Liver (tissue), 9 donors: ENCODE results near the gene CACHD1. TPM values are rescaled to one million over a fixed set of nuclear protein-coding genes. Genes with fewer than 3 reads are reported as not detected.

Experiments
- DNase-seq: peaks from one replicate; pipeline ENCODE4 v3.0.0-alpha.2; 2017; ENCODE audit warnings: low spot score
- H3K27ac ChIP-seq, 2 donors: one replicate each; pipeline ENCODE4 v1.7.0; 2013; ENCODE audit warnings: inconsistent platforms in 2 of 2, low read length in 2 of 2, control low read depth in 1 of 2, low read depth in 1 of 2, mild to moderate bottlenecking in 1 of 2
- H3K27me3 ChIP-seq, 4 donors: one replicate each; pipeline versions ENCODE4 v1.6.1 to v1.7.0; 2013; ENCODE audit warnings: low read length in 3 of 4, inconsistent platforms in 1 of 4, mild to moderate bottlenecking in 1 of 4, moderate library complexity in 1 of 4; ENCODE audit not compliant: control insufficient read depth in 4 of 4, insufficient read depth in 4 of 4
- H3K36me3 ChIP-seq, 4 donors: one replicate each; pipeline versions ENCODE4 v1.6.1 to v1.7.0; 2013; ENCODE audit warnings: low read length in 3 of 4, mild to moderate bottlenecking in 3 of 4, low read depth in 1 of 4, moderate library complexity in 1 of 4; ENCODE audit not compliant: control insufficient read depth in 4 of 4, insufficient read depth in 3 of 4
- H3K4me1 ChIP-seq, 4 donors: one replicate each; pipeline versions ENCODE4 v1.6.1 to v1.7.0; 2013; ENCODE audit warnings: low read length in 3 of 4, mild to moderate bottlenecking in 3 of 4, moderate library complexity in 1 of 4; ENCODE audit not compliant: control insufficient read depth in 4 of 4, insufficient read depth in 4 of 4
- H3K4me3 ChIP-seq, 3 donors: one replicate each; pipeline versions ENCODE4 v1.6.1 to v1.7.0; 2013; ENCODE audit warnings: low read length in 3 of 3, control low read depth in 1 of 3, low read depth in 1 of 3, mild to moderate bottlenecking in 1 of 3
- H3K9ac ChIP-seq, 2 donors: one replicate each; pipeline ENCODE4 v1.7.0; 2013; ENCODE audit warnings: low read length in 2 of 2, mild to moderate bottlenecking in 2 of 2, moderate library complexity in 2 of 2, control low read depth in 1 of 2, low read depth in 1 of 2
- H3K9me3 ChIP-seq, 4 donors: one replicate each; pipeline versions ENCODE4 v1.6.1 to v1.7.0; 2013; ENCODE audit warnings: low read length in 3 of 4; ENCODE audit not compliant: control insufficient read depth in 4 of 4
- ATF3 ChIP-seq: IDR thresholded peaks from 2 replicates; pipeline ENCODE4 v1.6.1; 2016; ENCODE audit warnings: antibody characterized with exemption
- EGR1 ChIP-seq, 2 donors: IDR thresholded peaks; 2 replicates each; pipeline ENCODE4 v1.6.1; 2016 to 2018; ENCODE audit warnings: antibody characterized with exemption in 2 of 2, low read depth in 2 of 2
- FOXA1 ChIP-seq: IDR thresholded peaks from 2 replicates; pipeline ENCODE4 v1.6.1; 2016; ENCODE audit warnings: antibody characterized with exemption
- FOXA2 ChIP-seq: IDR thresholded peaks from 2 replicates; pipeline ENCODE4 v1.6.1; 2016; ENCODE audit warnings: antibody characterized with exemption
- GABPA ChIP-seq, 2 donors: IDR thresholded peaks in 1 of 2; conservative IDR thresholded peaks in 1 of 2; 2 replicates each; pipeline ENCODE4 v1.6.1; 2016; ENCODE audit warnings: antibody characterized with exemption in 2 of 2, mild to moderate bottlenecking in 1 of 2, moderate library complexity in 1 of 2
- HNF4A ChIP-seq, 2 donors: conservative IDR thresholded peaks; 2 replicates each; pipeline ENCODE4 v1.6.1; 2016; ENCODE audit warnings: antibody characterized with exemption in 2 of 2, mild to moderate bottlenecking in 2 of 2
- HNF4G ChIP-seq: IDR thresholded peaks from 2 replicates; pipeline ENCODE4 v1.6.1; 2016; ENCODE audit warnings: antibody characterized with exemption
- JUND ChIP-seq, 2 donors: IDR thresholded peaks; 2 replicates each; pipeline ENCODE4 v1.6.1; 2016; ENCODE audit warnings: antibody characterized with exemption in 2 of 2
- NR2F2 ChIP-seq: IDR thresholded peaks from 2 replicates; pipeline ENCODE4 v1.6.1; 2016; ENCODE audit warnings: antibody characterized with exemption
- RAD21 ChIP-seq, 2 donors: IDR thresholded peaks; 2 replicates each; pipeline ENCODE4 v1.6.1; 2016; ENCODE audit warnings: antibody characterized with exemption in 2 of 2, mild to moderate bottlenecking in 2 of 2
- REST ChIP-seq: IDR thresholded peaks from 2 replicates; pipeline ENCODE4 v1.6.1; 2016; ENCODE audit warnings: antibody characterized with exemption, mild to moderate bottlenecking
- RXRA ChIP-seq, 2 donors: IDR thresholded peaks; 2 replicates each; pipeline ENCODE4 v1.6.1; 2017 to 2018; ENCODE audit warnings: antibody characterized with exemption in 2 of 2, mild to moderate bottlenecking in 1 of 2
- SP1 ChIP-seq: IDR thresholded peaks from 2 replicates; pipeline ENCODE4 v1.6.1; 2018; ENCODE audit warnings: antibody characterized with exemption, mild to moderate bottlenecking
- TAF1 ChIP-seq: conservative IDR thresholded peaks from 2 replicates; pipeline ENCODE4 v1.6.1; 2016; ENCODE audit warnings: antibody characterized with exemption, mild to moderate bottlenecking
- YY1 ChIP-seq: IDR thresholded peaks from 2 replicates; pipeline ENCODE4 v1.6.1; 2016; ENCODE audit warnings: antibody characterized with exemption, mild to moderate bottlenecking
- WGBS: extraction: QIAGEN DNeasy Blood & Tissue Kit; methylation state at CpG from one replicate; pipeline ENCODE4 v1.1.7; 2013; 5-methylcytosine and 5-hydroxymethylcytosine counted together
- polyA plus RNA-seq, 2 donors: library from polyadenylated mRNA; stranded (reverse) in 1 of 2; unstranded in 1 of 2; fragments of 200-250 nt in 1 of 2; fragments of >200 nt in 1 of 2; fragmentation: Nextera tagmentation in 1 of 2; extraction: Ambion mirVana in 1 of 2; gene quantifications; one replicate each; pipeline versions ENCODE4 v1.2.1 to v1.2.3, GENCODE V29; 2013 to 2015
- total RNA-seq, 2 donors: library from RNA; depleted of rRNA; stranded (reverse); fragments of >200 nt; gene quantifications; one replicate each; pipeline ENCODE4 v1.2.3, GENCODE V29; 2014
- TF ChIP-seq, protein P1 (sequence below): IDR thresholded peaks from 2 replicates; pipeline ENCODE4 v1.6.1; 2016; ENCODE audit warnings: antibody characterized with exemption
- TF ChIP-seq, protein P2 (sequence below): fragments of 150-350 bp; IDR thresholded peaks from 2 replicates; pipeline ENCODE4 v1.5.1; 2017; ENCODE audit warnings: improper control_type of control experiment, low read depth, low read length; ENCODE audit not compliant: missing input control
- TF ChIP-seq, protein P3 (sequence below): IDR thresholded peaks from 2 replicates; pipeline ENCODE4 v1.6.1; 2016; ENCODE audit warnings: antibody characterized with exemption
- donor health status: healthy.
- donor health status: healthy.
- donor health status: healthy.
- donor health status: healthy.
- donor health status: healthy.

CACHD1 gene
- total and polyA plus RNA-seq, 4 donors, result 0.68 to 4.2 (median 2.3) TPM

DNA sequence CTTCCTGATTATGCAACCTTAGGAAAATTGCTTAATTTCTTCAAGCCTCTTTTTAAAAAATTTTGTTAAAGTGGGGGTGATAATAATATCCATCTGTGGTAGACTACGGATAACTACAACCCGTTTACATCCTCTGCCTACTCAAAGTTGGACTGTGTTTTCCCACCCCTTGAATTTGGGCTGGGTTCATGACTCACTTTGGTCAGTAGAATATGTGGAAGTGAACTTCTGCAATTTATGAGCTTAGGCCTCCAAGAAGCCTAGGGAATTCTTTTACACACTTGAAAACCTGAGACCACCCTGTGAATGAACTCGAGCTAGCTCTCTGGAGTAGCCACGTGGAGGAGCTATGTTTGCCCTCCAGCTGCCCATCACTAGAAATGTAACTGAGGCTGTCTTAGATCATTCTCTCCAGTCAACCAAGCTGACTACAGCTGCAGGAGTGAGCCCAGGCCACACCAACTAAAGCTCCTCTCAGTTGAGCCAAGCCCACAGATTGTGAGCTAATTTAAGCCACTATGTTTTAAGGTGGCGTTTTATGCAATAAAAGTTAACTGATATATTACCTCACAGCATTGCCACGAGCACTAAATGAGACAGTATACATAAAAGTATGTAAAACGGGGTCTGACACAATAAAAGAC lies 29.6 kb upstream of the CACHD1 start:
- Histone ChIP-seq H3K9me3 (no peaks in the 10 kb centered on the region), H3K27ac (no peak overlapping the region), H3K27me3 (no peaks in the 10 kb centered on the region), H3K36me3 (no peaks in the 10 kb centered on the region), H3K9ac (no peak overlapping the region), H3K4me1 (peaks cover 3 to 13% (median 4%) of the 10 kb centered on the region in 4 donors), H3K4me3 (no peak overlapping the region)
- TF ChIP-seq REST (no peak), FOXA2 (no peak), FOXA1 (no peak), GABPA (IDR thresholded peaks at IDR 0.05 in 1 of 2, conservative IDR thresholded peaks at IDR 0.05 in 1 of 2) (no peak), RAD21 (IDR thresholded peaks at IDR 0.05) (no peak), EGR1 (IDR thresholded peaks at IDR 0.05; ENCODE audit: low read depth in 2 of 2) (no peak), YY1 (no peak), TAF1 (no peak), HNF4A (conservative IDR thresholded peaks at IDR 0.05) (no peak), RXRA (IDR thresholded peaks at IDR 0.05) (no peak), NR2F2 (no peak), JUND (IDR thresholded peaks at IDR 0.05) (no peak), ATF3 (no peak), HNF4G (no peak), SP1 (no peak)
- TF ChIP-seq, protein P1, sequence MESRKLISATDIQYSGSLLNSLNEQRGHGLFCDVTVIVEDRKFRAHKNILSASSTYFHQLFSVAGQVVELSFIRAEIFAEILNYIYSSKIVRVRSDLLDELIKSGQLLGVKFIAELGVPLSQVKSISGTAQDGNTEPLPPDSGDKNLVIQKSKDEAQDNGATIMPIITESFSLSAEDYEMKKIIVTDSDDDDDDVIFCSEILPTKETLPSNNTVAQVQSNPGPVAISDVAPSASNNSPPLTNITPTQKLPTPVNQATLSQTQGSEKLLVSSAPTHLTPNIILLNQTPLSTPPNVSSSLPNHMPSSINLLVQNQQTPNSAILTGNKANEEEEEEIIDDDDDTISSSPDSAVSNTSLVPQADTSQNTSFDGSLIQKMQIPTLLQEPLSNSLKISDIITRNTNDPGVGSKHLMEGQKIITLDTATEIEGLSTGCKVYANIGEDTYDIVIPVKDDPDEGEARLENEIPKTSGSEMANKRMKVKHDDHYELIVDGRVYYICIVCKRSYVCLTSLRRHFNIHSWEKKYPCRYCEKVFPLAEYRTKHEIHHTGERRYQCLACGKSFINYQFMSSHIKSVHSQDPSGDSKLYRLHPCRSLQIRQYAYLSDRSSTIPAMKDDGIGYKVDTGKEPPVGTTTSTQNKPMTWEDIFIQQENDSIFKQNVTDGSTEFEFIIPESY, result no peak
- TF ChIP-seq, protein P2, sequence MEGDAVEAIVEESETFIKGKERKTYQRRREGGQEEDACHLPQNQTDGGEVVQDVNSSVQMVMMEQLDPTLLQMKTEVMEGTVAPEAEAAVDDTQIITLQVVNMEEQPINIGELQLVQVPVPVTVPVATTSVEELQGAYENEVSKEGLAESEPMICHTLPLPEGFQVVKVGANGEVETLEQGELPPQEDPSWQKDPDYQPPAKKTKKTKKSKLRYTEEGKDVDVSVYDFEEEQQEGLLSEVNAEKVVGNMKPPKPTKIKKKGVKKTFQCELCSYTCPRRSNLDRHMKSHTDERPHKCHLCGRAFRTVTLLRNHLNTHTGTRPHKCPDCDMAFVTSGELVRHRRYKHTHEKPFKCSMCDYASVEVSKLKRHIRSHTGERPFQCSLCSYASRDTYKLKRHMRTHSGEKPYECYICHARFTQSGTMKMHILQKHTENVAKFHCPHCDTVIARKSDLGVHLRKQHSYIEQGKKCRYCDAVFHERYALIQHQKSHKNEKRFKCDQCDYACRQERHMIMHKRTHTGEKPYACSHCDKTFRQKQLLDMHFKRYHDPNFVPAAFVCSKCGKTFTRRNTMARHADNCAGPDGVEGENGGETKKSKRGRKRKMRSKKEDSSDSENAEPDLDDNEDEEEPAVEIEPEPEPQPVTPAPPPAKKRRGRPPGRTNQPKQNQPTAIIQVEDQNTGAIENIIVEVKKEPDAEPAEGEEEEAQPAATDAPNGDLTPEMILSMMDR, result no peak
- TF ChIP-seq, protein P3, sequence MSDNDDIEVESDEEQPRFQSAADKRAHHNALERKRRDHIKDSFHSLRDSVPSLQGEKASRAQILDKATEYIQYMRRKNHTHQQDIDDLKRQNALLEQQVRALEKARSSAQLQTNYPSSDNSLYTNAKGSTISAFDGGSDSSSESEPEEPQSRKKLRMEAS, result no peak
- 72% methylated on average over 7 of the region's 7 CpGs for WGBS
- no peak for DNase-seq
